ENCODE data around the gene CLCNKB.
"Not testable (repeated sequence)": the region's sequence is repeated elsewhere in the genome, so short reads cannot be mapped to it uniquely, and the experiment has no call there.

CLCNKB gene

GRCh38 chr1:16015491-16015890 is 28.1 kb upstream of the CLCNKB start:
- DNase-seq (ENCODE audit: low read depth): no peak

- no peak for DNase-seq (ENCODE audit: low read depth)
Measured at GRCh38 chr1:16015960-16016901, 27.4 kb upstream of the CLCNKB start.

GRCh38 chr1:16017076-16017460 is 26.5 kb upstream of the CLCNKB start:
- no peak for DNase-seq (ENCODE audit: low read depth)

- no peak for DNase-seq (ENCODE audit: low read depth)
Measured at GRCh38 chr1:16017461-16018303, 25.9 kb upstream of the CLCNKB start, which contains the start of gene HSPB7. TSS of gene HSPB7 (minus strand) at chr1:16018043. CDS start at chr1:16017963, 80 bp downstream.

- DNase-seq (ENCODE audit: low read depth): no peak
Measured at GRCh38 chr1:16018308-16018707, 25.3 kb upstream of the CLCNKB start.

- no peak for DNase-seq (ENCODE audit: low read depth)
Measured at GRCh38 chr1:16018749-16019643, 24.6 kb upstream of the CLCNKB start.

GRCh38 chr1:16019644-16020277 is 23.8 kb upstream of the CLCNKB start:
- DNase-seq (ENCODE audit: low read depth): no peak

- no peak for DNase-seq (ENCODE audit: low read depth)
Measured at GRCh38 chr1:16020325-16020724, 23.3 kb upstream of the CLCNKB start.

- not testable (repeated sequence) for DNase-seq (ENCODE audit: low read depth)
Measured at GRCh38 chr1:16020878-16021277, 22.7 kb upstream of the CLCNKB start.

GRCh38 chr1:16021681-16022080 is 21.9 kb upstream of the CLCNKB start, which contains the start of gene CLCNKA:
TSS of gene CLCNKA (plus strand) at chr1:16022036. CDS start at chr1:16022620, 584 bp downstream.
- no peak for DNase-seq (ENCODE audit: low read depth)

GRCh38 chr1:16022393-16022792 is 21.2 kb upstream of the CLCNKB start:
- DNase-seq (ENCODE audit: low read depth): no peak

- DNase-seq (ENCODE audit: low read depth): no peak
Measured at GRCh38 chr1:16023050-16023653, 20.4 kb upstream of the CLCNKB start.

GRCh38 chr1:16026302-16026701 is 17.3 kb upstream of the CLCNKB start:
- DNase-seq (ENCODE audit: low read depth): not testable (repeated sequence)

GRCh38 chr1:16026723-16027484 is 16.7 kb upstream of the CLCNKB start:
- DNase-seq (ENCODE audit: low read depth): peak; percentile 9

- no peak for DNase-seq (ENCODE audit: low read depth)
Measured at GRCh38 chr1:16028237-16029002, 15.2 kb upstream of the CLCNKB start.

- not testable (repeated sequence) for DNase-seq (ENCODE audit: low read depth)
Measured at GRCh38 chr1:16029003-16029268, 14.6 kb upstream of the CLCNKB start.

GRCh38 chr1:16029288-16029687 is 14.3 kb upstream of the CLCNKB start:
- no peak for DNase-seq (ENCODE audit: low read depth)

GRCh38 chr1:16031551-16031950 is 12.0 kb upstream of the CLCNKB start:
- DNase-seq (ENCODE audit: low read depth): no peak

GRCh38 chr1:16032388-16033102 is 11.0 kb upstream of the CLCNKB start:
- DNase-seq (ENCODE audit: low read depth): no peak
